Effector CD4-positive, alpha-beta T cell (primary cell): Measurements from ENCODE around the gene IRAK1BP1.
"Not testable (repeated sequence)": the region's sequence is repeated elsewhere in the genome, so short reads cannot be mapped to it uniquely, and the experiment has no call there.

Source experiments
- DNase-seq: peaks from one replicate; pipeline ENCODE4 v3.0.0-alpha.2; 2020

The IRAK1BP1 gene

DNA sequence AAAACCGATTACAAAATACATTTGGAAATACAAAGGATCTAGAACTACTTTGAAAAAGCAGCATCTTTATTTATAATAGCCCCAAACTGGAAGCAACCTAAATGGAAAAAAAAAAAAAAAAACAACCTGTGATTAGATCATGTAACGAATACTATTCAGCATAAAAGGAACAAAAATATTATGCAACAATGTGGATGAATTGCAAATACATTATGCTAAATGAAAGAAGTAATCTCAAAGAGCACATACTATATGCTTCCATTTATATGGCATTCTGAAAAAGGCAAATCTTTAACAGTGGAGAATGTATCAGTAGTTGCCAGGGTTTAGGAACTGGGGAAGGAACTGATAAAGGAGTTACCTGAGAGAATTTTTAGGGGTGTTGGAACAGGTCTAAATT is 28.9 kb downstream of the IRAK1BP1 start:
- DNase-seq, result no peak

GRCh38 chr6:78908621-78909020 is 41.3 kb downstream of the IRAK1BP1 start:
- no peak for DNase-seq

DNA sequence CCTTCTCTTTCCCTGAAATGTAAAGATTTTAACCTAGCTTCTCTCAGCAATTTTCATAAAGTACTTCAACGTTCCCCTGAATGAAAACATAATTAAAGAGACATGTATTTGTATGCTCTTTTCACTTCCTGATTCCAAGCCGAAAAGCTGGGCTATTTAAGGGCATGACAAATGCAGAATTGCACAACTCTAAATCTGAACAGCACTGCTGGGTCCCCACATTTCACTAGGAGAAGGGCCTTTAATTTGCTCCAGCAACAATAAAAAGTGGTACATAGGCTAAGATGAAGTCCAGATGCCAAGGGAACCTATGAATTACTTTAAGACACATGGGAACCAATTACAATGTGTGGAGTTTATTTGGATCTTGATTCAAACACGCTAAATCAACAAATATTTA is 42.0 kb downstream of the IRAK1BP1 start:
- no peak for DNase-seq

DNA sequence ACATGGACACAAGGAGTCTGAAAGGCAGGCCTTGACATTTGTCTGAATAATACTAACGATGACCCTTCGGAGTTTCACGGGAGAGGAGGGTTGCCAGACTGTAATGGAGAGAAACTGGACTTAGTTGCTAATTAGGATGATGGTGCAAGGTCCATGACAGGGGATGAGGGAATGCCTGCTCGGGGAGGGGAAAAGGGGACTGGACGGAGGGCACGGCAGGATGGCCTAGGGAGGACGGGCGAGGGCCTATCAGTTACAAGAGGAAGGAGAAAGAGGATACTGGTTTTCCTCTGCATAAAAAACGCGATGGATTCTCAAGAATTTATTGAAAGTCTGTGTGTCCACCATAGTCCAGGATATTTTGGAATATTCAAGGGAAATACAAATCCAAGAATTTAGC is 42.7 kb downstream of the IRAK1BP1 start:
- no peak for DNase-seq

- no peak for DNase-seq
Observed at GRCh38 chr6:78910591-78911171, 43.3 kb downstream of the IRAK1BP1 start.

DNA sequence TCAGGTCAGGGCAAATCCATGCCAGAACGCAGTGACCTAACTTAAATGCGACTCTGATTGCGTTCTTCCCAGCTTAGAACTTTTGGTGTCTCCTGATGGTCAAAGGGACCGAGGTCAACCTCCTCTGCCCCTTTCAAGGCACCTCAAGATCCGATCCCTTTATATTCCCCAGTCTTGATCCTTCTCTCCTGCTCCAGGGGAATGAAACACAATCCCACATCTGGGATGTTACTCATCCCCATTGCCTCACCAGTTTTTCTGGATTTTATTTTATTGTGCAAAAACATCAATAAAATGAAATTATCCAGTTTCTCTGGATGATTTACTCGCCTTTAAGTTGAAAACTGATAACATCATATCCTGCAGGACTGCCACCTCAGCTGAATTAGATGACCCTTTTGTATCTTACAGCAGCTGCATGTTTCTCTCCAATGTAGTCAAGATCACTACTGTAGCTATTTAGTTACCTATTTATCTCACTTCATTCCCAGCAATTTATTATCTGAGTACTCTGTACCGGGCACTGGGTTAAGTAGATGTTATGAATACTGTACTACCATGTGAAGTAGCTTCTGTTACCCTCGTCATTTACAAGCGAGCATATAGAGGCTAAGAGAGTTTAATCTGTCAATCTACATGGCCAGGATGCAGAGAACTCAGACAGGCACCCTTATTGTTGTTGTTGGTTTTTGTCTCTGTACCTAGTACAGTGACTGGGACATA is 44.0 kb downstream of the IRAK1BP1 start:
- DNase-seq, result no peak

DNA sequence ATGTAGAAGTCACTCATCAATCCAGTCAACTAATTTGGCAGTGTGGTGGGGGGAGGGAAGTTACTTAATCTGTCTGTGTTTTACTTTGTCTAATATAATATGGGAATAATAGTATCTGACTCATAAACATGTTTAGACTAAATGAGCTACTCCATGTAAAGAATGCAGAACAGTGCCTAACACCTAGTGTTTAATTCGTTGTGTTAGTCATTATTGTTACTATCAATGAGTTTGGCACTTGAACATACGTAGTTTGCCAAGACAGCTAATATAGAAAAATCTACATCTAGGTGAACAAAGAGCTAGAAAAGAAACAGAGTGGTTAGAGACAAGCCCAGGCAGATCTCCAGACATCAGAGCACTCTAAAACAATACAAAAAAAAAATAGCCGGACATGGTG is 49.1 kb downstream of the IRAK1BP1 start:
- no peak for DNase-seq

DNA sequence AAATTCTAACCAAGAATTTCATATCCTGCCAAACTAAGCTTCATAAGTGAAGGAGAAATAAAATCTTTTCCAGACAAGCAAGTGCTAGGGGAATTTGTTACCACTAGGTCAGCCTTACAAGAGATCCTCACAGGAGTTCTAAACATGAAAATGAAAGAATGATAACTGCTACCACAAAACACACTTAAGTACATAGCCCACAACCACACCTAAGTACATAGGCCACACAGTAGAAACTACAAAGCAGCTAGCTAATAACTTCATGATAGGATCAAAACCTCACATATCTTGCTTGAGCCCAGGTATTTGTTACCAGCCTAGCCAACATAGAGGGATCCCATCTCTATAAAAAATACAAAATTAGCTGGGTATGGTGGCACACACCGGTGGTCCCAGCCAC is 50.4 kb downstream of the IRAK1BP1 start:
- DNase-seq, result no peak

GRCh38 chr6:78921168-78921567 is 53.8 kb downstream of the IRAK1BP1 start:
- not testable (repeated sequence) for DNase-seq

DNA sequence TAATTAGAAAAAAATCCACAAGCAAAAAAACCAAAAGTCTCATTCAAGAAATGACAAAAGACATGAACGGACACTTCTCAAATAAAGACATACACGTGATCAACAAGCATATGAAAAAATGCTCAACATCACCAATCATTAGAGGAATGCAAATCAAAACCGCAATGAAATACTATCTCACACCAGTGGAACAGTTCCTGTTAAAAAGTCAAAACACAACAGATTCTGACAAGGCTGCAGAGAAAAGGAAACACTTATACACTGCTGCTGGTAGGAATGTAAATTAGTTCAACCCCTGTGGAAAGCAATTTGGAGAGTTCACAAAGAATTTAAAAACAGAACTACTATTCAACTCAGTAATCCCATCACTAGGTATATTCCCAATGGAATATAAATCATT is 58.0 kb downstream of the IRAK1BP1 start:
- DNase-seq, result no peak

DNA sequence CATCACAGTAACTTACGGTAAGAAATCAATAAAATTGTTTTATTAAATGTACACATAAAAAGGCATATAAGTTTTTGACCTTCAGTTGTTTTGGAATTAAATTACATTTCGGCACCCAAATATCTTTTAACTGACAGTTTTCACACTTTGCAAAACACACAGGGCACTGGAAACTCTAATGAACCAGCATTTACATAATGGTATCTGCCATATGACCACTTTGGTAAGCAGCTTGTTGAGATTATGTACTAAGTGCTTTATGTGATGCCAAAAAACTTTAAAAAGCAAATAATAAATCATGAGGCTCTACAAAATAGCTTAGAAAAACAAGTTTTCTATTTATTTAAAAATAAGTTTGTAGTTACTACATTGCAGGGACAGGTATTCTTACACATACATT is 68.2 kb downstream of the IRAK1BP1 start:
- no peak for DNase-seq

DNA sequence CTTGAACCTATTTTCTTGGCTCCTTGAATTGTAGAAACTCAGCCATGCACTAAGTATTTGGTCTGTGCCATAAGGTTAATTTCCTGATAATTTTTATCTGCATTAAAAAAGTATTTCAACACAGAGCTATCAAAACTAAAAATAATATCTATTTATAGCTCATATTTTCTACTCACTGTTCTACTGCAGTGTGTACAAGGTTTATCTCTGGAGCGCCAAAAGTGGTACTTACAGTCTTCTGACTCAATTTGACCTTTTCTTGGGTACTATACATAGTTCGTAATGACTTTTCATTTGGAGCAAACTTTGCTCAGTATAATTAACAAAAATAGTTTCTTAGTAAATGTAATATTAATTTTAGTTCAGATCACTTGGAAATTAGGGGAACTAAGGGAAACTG is 69.2 kb downstream of the IRAK1BP1 start:
- DNase-seq, result no peak

GRCh38 chr6:78942446-78942845 is 75.1 kb downstream of the IRAK1BP1 start:
- no peak for DNase-seq

DNA sequence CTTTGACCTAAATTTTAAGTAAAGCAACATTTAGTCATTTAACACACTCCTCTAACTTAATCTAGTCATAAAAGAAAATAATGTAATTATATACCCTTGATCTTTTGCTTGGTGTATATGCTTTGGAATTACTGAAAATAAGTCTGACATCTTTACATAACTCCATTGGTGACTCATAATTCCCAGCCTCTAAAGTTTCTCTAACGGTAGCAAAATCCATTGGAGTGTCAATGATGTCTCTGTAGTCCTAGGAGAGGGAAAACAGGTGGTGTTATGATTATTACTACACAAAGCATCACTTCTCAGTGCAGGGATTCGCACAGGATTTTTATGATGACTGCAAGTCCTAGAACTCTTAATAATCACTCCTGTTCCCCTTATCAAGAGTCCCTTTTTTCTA is 80.2 kb downstream of the IRAK1BP1 start:
- DNase-seq, result no peak

GRCh38 chr6:78947962-78948361 is 80.6 kb downstream of the IRAK1BP1 start:
- DNase-seq, result no peak

- no peak for DNase-seq
Observed at GRCh38 chr6:78948785-78949184, 81.4 kb downstream of the IRAK1BP1 start.

GRCh38 chr6:78952362-78952761 is 85.0 kb downstream of the IRAK1BP1 start:
- DNase-seq, result no peak
